ENCODE results near the gene B4GALT1.

GRCh38 chr9:33109097-33109496, 58.0 kb downstream of the B4GALT1 start:
- TF ChIP-seq CTCF (optimal IDR thresholded peaks at IDR 0.05 in 1 of 3, IDR thresholded peaks at IDR 0.05 in 1 of 3, conservative IDR thresholded peaks at IDR 0.05 in 1 of 3; ENCODE audit: extremely low read depth in 1 of 3, insufficient read depth in 2 of 3, low read length in 3 of 3): no peak
- no peak for TF ChIP-seq EZH2 (IDR thresholded peaks at IDR 0.05; ENCODE audit: low read length)

All from keratinocyte (primary cell).